GM12875 (cell line): ENCODE data around the gene PSMF1.

Experiments used
- H3K4me3 ChIP-seq: one replicate; pipeline ENCODE4 v1.5.1; 2011; ENCODE audit warnings: low read depth, low read length, control low read depth
- TF ChIP-seq, protein P1 (sequence below): IDR thresholded peaks from 2 replicates; pipeline ENCODE4 v1.5.1; 2011; ENCODE audit warnings: low read depth, mild to moderate bottlenecking, control low read depth, inconsistent platforms, low read length, moderate library complexity, borderline replicate concordance; ENCODE audit not compliant: insufficient read depth

The PSMF1 gene, protein sequence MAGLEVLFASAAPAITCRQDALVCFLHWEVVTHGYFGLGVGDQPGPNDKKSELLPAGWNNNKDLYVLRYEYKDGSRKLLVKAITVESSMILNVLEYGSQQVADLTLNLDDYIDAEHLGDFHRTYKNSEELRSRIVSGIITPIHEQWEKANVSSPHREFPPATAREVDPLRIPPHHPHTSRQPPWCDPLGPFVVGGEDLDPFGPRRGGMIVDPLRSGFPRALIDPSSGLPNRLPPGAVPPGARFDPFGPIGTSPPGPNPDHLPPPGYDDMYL

GRCh38 chr20:1118336-1119127 lies at the start of gene PSMF1:
PSMF1 (plus strand) TSS chr20:1118602; CDS start chr20:1118774, 172 bp downstream.
- H3K4me3 ChIP-seq = peak within 1 kb of the TSS; percentile 84
- TF ChIP-seq, protein P1, sequence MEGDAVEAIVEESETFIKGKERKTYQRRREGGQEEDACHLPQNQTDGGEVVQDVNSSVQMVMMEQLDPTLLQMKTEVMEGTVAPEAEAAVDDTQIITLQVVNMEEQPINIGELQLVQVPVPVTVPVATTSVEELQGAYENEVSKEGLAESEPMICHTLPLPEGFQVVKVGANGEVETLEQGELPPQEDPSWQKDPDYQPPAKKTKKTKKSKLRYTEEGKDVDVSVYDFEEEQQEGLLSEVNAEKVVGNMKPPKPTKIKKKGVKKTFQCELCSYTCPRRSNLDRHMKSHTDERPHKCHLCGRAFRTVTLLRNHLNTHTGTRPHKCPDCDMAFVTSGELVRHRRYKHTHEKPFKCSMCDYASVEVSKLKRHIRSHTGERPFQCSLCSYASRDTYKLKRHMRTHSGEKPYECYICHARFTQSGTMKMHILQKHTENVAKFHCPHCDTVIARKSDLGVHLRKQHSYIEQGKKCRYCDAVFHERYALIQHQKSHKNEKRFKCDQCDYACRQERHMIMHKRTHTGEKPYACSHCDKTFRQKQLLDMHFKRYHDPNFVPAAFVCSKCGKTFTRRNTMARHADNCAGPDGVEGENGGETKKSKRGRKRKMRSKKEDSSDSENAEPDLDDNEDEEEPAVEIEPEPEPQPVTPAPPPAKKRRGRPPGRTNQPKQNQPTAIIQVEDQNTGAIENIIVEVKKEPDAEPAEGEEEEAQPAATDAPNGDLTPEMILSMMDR = no peak

- TF ChIP-seq, protein P1 = no peak
- H3K4me3 ChIP-seq = no peak overlapping the region
Observed at GRCh38 chr20:1072258-1072657, 46.1 kb upstream of the PSMF1 start.

DNA sequence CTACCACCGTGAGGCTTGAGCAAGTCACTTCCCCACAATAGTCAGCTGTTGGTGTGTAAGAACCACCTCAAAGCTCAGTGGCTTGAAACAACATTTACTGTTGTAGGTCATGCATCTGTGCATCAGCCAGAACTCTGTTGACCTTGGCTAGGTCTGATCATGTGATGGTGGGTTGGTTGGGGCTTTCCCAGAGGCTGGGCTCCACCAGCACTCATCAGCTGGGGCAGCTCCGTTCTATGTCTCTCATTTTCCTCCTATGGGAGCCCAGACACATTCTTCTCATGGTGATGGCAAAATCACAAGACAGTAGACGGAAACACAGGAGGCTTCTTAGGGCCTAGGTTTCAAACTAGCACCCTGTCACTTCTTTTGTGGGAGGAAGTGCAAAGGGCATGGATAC lies 42.8 kb upstream of the PSMF1 start:
- H3K4me3 ChIP-seq = no peak overlapping the region
- TF ChIP-seq, protein P1 = no peak

GRCh38 chr20:1081891-1082290 lies 36.5 kb upstream of the PSMF1 start:
- TF ChIP-seq, protein P1 = no peak
- no peak overlapping the region for H3K4me3 ChIP-seq

DNA sequence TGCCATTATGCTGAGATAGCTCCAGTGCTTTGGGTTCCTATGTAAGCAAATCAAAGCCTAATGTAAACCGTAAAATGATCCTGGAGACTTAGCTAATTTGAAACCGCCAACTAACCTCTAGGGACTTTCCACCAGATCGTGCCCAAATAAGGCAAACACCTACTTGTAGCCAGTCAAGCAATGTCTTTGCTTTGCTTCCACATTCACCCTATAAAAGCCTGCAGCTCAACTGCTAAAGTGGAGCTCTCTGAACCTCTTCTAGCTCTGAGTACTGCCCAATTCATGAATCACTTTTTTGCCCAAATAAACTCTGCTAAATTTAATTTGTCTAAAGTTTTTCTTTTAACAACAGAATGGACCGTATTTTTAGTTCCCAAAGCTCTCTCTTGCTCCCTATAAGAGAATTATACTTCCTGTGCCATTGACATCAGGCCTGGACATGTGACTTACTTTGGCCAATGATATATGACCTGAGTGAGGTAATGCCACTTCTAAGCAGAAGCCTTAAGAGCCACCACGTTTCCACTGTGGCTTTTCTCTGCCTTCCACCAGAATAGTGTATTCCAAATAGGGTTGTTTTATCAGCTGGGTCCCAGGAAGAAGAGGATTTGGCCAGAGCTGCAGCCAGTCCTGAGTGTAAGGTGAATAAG lies 34.8 kb upstream of the PSMF1 start:
- TF ChIP-seq, protein P1 = no peak

DNA sequence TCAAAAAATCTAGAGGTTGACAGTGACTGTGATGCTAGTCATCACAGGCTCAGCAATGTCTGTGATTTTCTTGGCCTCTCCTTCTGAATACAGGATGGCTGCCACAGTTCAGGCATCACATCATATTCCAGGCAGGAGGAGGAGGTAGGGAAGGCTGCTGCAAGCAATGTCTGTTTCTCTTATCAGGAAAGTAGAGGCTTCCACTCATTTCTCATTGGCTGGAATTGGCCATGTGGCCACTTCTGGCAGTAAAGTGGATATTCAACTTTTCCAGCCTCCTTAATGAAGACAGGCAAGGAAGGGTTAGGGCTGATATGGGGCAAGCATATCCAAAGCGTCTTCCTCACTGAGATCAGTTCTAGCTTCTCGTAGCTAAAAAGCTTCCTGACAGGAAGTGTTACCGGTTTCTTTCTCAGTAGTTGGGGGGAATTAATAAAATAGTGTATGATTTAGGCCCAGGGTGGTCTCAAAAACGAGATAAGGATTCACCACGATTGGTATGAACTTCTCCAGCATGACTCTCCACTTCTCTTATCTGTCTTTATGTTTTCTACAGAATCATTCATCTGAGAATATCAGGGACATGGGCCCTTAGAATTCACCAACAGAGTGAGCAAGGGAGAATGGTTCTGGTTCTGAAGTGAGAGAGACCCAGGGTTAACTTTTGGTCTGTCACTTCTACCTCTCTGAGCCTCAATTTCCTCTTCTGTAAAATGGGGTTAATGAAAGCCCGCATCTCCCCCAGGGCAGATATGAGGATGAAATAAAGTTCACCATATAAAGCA lies 32.7 kb upstream of the PSMF1 start:
- no peak overlapping the region for H3K4me3 ChIP-seq
- TF ChIP-seq, protein P1 = no peak

More for the DNA sequence above, 34.8 kb upstream of the PSMF1 start:
- no peak overlapping the region for H3K4me3 ChIP-seq
